GM12873 (cell line): Measurements from ENCODE around the gene PRPS1.

Experiments used
- CTCF ChIP-seq: IDR thresholded peaks from 2 replicates; pipeline ENCODE4 v1.5.1; 2012; ENCODE audit warnings: low read depth, mild to moderate bottlenecking, moderate library complexity, low read length, control low read depth; ENCODE audit not compliant: insufficient read depth; ENCODE audit errors: missing control alignments

Gene PRPS1

GRCh38 chrX:107675823-107676555 lies 47.7 kb downstream of the PRPS1 start:
- no peak for TF ChIP-seq CTCF

- no peak for TF ChIP-seq CTCF
Measured at GRCh38 chrX:107676559-107677378, 48.5 kb downstream of the PRPS1 start.

GRCh38 chrX:107677501-107677901 lies 49.2 kb downstream of the PRPS1 start:
- TF ChIP-seq CTCF = no peak

- no peak for TF ChIP-seq CTCF
Measured at GRCh38 chrX:107677909-107678308, 49.6 kb downstream of the PRPS1 start.

GRCh38 chrX:107678957-107679740 lies 50.8 kb downstream of the PRPS1 start:
- TF ChIP-seq CTCF = no peak

- TF ChIP-seq CTCF = no peak
Measured at GRCh38 chrX:107682256-107682655, 53.9 kb downstream of the PRPS1 start.
